CD14-positive monocyte (primary cell): ENCODE data around the gene ZDHHC3. TPM values are rescaled to one million over a fixed set of nuclear protein-coding genes. Genes with fewer than 3 reads are reported as not detected.
A peak's percentile ranks its signal among the peaks of the same experiment; 100 is the strongest.

Experiments used
- DNase-seq, 3 donors: peaks; one replicate each; pipeline ENCODE4 v3.0.0-alpha.2; 2011 to 2022
- H2AFZ ChIP-seq: 2 replicates; pipeline ENCODE4 v1.6.0; 2012; ENCODE audit warnings: mild to moderate bottlenecking, low read depth, low read length, inconsistent platforms; ENCODE audit not compliant: insufficient read depth, poor library complexity, severe bottlenecking
- H3K27ac ChIP-seq, 2 donors: 1 replicate in 1 of 2; 2 replicates in 1 of 2; pipeline ENCODE4 v1.5.1; 2012 to 2013; ENCODE audit warnings: low read length in 2 of 2, control low read depth in 1 of 2, inconsistent platforms in 1 of 2, low read depth in 1 of 2, mild to moderate bottlenecking in 1 of 2
- H3K27me3 ChIP-seq, 2 donors: one replicate each; pipeline versions ENCODE4 v1.6.0 to v1.6.1; 2011 to 2013; ENCODE audit warnings: low read length in 2 of 2; ENCODE audit not compliant: control insufficient read depth in 2 of 2, insufficient read depth in 2 of 2
- H3K36me3 ChIP-seq, 2 donors: replicated peaks in 1 of 2; 1 replicate in 1 of 2; 2 replicates in 1 of 2; pipeline versions ENCODE4 v1.5.1 to v1.6.1; 2012 to 2013; ENCODE audit warnings: low read length in 2 of 2, control low read depth in 1 of 2, inconsistent platforms in 1 of 2, mild to moderate bottlenecking in 1 of 2; ENCODE audit not compliant: insufficient read depth in 2 of 2, control insufficient read depth in 1 of 2
- H3K4me1 ChIP-seq, 2 donors: 1 replicate in 1 of 2; 2 replicates in 1 of 2; pipeline versions ENCODE4 v1.5.1 to v1.6.1; 2012 to 2013; ENCODE audit warnings: low read length in 2 of 2, control low read depth in 1 of 2, inconsistent platforms in 1 of 2, mild to moderate bottlenecking in 1 of 2, moderate library complexity in 1 of 2; ENCODE audit not compliant: insufficient read depth in 2 of 2, control insufficient read depth in 1 of 2
- H3K4me2 ChIP-seq: replicated peaks from 2 replicates; pipeline ENCODE3; 2012; ENCODE audit warnings: low read length, moderate library complexity, mild to moderate bottlenecking; ENCODE audit not compliant: poor library complexity, severe bottlenecking; ENCODE audit errors: extremely low read depth
- H3K4me3 ChIP-seq, 3 experiments: fragments of 200-600 bp in 1 of 3; sonication (generic) in 1 of 3; replicated peaks in 1 of 3; 1 replicate in 2 of 3; 2 replicates in 1 of 3; pipeline ENCODE4 v1.5.1; 2011 to 2013; ENCODE audit warnings: low read length in 3 of 3, mild to moderate bottlenecking in 3 of 3, control low read depth in 2 of 3, low read depth in 2 of 3, inconsistent platforms in 1 of 3, moderate library complexity in 1 of 3
- H3K79me2 ChIP-seq: 2 replicates; pipeline ENCODE4 v1.6.0; 2012; ENCODE audit warnings: mild to moderate bottlenecking, control low read depth, inconsistent platforms, low read length, moderate library complexity; ENCODE audit not compliant: insufficient read depth
- H3K9ac ChIP-seq: 2 replicates; pipeline ENCODE4 v1.6.0; 2017; ENCODE audit warnings: low read length, mild to moderate bottlenecking; ENCODE audit not compliant: insufficient read depth, poor library complexity, severe bottlenecking
- H3K9me3 ChIP-seq, 2 donors: replicated peaks in 1 of 2; 1 replicate in 1 of 2; 2 replicates in 1 of 2; pipeline versions ENCODE4 v1.5.1 to v1.6.1; 2012 to 2013; ENCODE audit warnings: low read length in 2 of 2, control low read depth in 1 of 2; ENCODE audit not compliant: control insufficient read depth in 1 of 2, insufficient read depth in 1 of 2
- H4K20me1 ChIP-seq: 2 replicates; pipeline ENCODE4 v1.6.0; 2012; ENCODE audit warnings: mild to moderate bottlenecking, low read length, control low read depth, moderate library complexity; ENCODE audit not compliant: insufficient read depth
- H3K27ac Mint-ChIP-seq, 7 donors: one replicate each; pipeline ENCODE4 v1.8.0; 2020; ENCODE audit warnings: mild to moderate bottlenecking in 7 of 7, mixed read lengths in 7 of 7, moderate library complexity in 6 of 7, inconsistent platforms in 2 of 7
- H3K27me3 Mint-ChIP-seq, 3 donors: one replicate each; pipeline ENCODE4 v1.8.0; 2021 to 2022; ENCODE audit warnings: low read depth in 3 of 3, mild to moderate bottlenecking in 3 of 3, mixed read lengths in 3 of 3, moderate library complexity in 3 of 3, inconsistent platforms in 1 of 3
- H3K36me3 Mint-ChIP-seq, 2 donors: one replicate each; pipeline ENCODE4 v1.8.0; 2020; ENCODE audit warnings: mixed read lengths in 2 of 2, inconsistent platforms in 1 of 2, mild to moderate bottlenecking in 1 of 2
- H3K4me1 Mint-ChIP-seq: one replicate; pipeline ENCODE4 v1.8.0; 2020; ENCODE audit warnings: mild to moderate bottlenecking, mixed read lengths
- H3K4me3 Mint-ChIP-seq, 2 donors: one replicate each; pipeline ENCODE4 v1.8.0; 2020; ENCODE audit warnings: mild to moderate bottlenecking in 2 of 2, mixed read lengths in 2 of 2, moderate library complexity in 1 of 2
- H3K9me3 Mint-ChIP-seq, 7 donors: one replicate each; pipeline ENCODE4 v1.8.0; 2020 to 2022; ENCODE audit warnings: mixed read lengths in 7 of 7, mild to moderate bottlenecking in 6 of 7, moderate library complexity in 6 of 7, inconsistent platforms in 2 of 7
- CTCF ChIP-seq: fragments of 200-600 bp; IDR thresholded peaks from one replicate; pipeline ENCODE4 v1.8.0; 2022; ENCODE audit warnings: antibody characterized with exemption, mild to moderate bottlenecking
- WGBS: methylation state at CpG from one replicate; pipeline ENCODE4 v1.1.5; 2013; ENCODE audit warnings: missing lambda C conversion rate; ENCODE audit not compliant: insufficient coverage; 5-methylcytosine and 5-hydroxymethylcytosine counted together
- intact Hi-C, 2 donors: fragments of 100-400 bp; cut with micrococcal nuclease; formaldehyde crosslinking; loops; one replicate each; pipeline versions ENCODE4 v1.15.0 to v1.15.1; 2023
- polyA minus RNA-seq: library from RNA; depleted of rRNA, polyadenylated mRNA; stranded (reverse); fragments of >200 nt; gene quantifications from 2 replicates; pipeline ENCODE4 v1.2.3, GENCODE V29; 2012
- polyA plus RNA-seq, 3 donors: library from polyadenylated mRNA; depleted of rRNA in 1 of 3; unstranded in 2 of 3; stranded (reverse) in 1 of 3; fragments of 300-500 nt in 2 of 3; fragments of >200 nt in 1 of 3; fragmentation: Illumina TruSeq in 2 of 3; gene quantifications; 1 replicate in 2 of 3; 2 replicates in 1 of 3; pipeline ENCODE4 v1.2.3, GENCODE V29; 2012 to 2021
- total RNA-seq, 12 experiments: library from RNA in 1 of 12; stranded (reverse) in 1 of 12; fragments of 120-200 nt in 1 of 12; gene quantifications; one replicate each; pipeline ENCODE4 v1.2.4 and lab custom pipeline; 2013 to 2026; ENCODE audit warnings: mixed read lengths in 6 of 12, inconsistent platforms in 1 of 12

Gene ZDHHC3
- 70.4 TPM for total RNA-seq (2013)
- polyA plus RNA-seq = 10 to 100 TPM; 52.1 to 72.6 (median 61.3) TPM
- polyA minus RNA-seq = 76.2 and 102 TPM in 2 replicates
- 21.5 to 87.5 (median 65.3) reads per million in 11 experiments for total RNA-seq (lab: John Stamatoyannopoulos, UW)

- H3K36me3 ChIP-seq = no peaks in the 10 kb centered on the region
- TF ChIP-seq CTCF = no peak
- H3K27ac ChIP-seq = peak within 1 kb of the TSS; percentile 68 to 95
- peak within 1 kb of the TSS; percentile 99 for H3K4me2 ChIP-seq
- H3K4me3 Mint-ChIP-seq = peak within 1 kb of the TSS; percentile 95 to 97
- peak within 1 kb of the TSS; percentile 86 for H2AFZ ChIP-seq
- peaks cover 0 to 3% (median 0%) of the 10 kb centered on the region in 3 donors for H3K27me3 Mint-ChIP-seq
- H3K27ac Mint-ChIP-seq = peak within 1 kb of the TSS; percentile 92 to 98 (median 95)
- H3K4me3 ChIP-seq = peak within 1 kb of the TSS; percentile 78 to 91 (median 84)
- intact Hi-C loops = no loop called here
- peaks cover 20 to 27% of the 10 kb centered on the region in 2 donors for H3K4me1 ChIP-seq
- H4K20me1 ChIP-seq = peaks cover 20% of the 10 kb centered on the region
- no peaks in the 10 kb centered on the region for H3K27me3 ChIP-seq
- H3K4me1 Mint-ChIP-seq = peaks cover 52% of the 10 kb centered on the region
- H3K79me2 ChIP-seq = peaks cover 99% of the 10 kb centered on the region
- under 1% methylated on average over 76 of the region's 82 CpGs for WGBS
- peak; percentile 77 to 91 (median 87) for DNase-seq
- H3K9me3 ChIP-seq = no peaks in the 10 kb centered on the region
- peak within 1 kb of the TSS; percentile 86 for H3K9ac ChIP-seq
- no peaks in the 10 kb centered on the region for H3K9me3 Mint-ChIP-seq
- peaks cover 3 to 16% of the 10 kb centered on the region in 2 donors for H3K36me3 Mint-ChIP-seq
Observed at GRCh38 chr3:44976002-44976815, at the start of gene ZDHHC3, which contains the start of gene EXOSC7. ZDHHC3 (minus strand) TSS chr3:44976174; CDS start chr3:44959436, 16,738 bp downstream. EXOSC7 (plus strand) TSS chr3:44976244; CDS start chr3:44976278, 34 bp downstream.

GRCh38 chr3:45024542-45025255 lies 48.7 kb upstream of the ZDHHC3 start:
- H3K27me3 Mint-ChIP-seq = peaks cover 4 to 16% (median 9%) of the 10 kb centered on the region in 3 donors
- Histone ChIP-seq H4K20me1 (no peaks in the 10 kb centered on the region), H3K27me3 (no peaks in the 10 kb centered on the region), H3K4me1 (peaks cover 11 to 20% of the 10 kb centered on the region in 2 donors), H3K79me2 (no peaks in the 10 kb centered on the region), H3K9me3 (no peaks in the 10 kb centered on the region), H3K36me3 (no peaks in the 10 kb centered on the region), H3K4me2 (peak overlapping the region; percentile 30), H2AFZ (peak overlapping the region; percentile 15), H3K9ac (no peak overlapping the region), H3K4me3 (no peak overlapping the region), H3K27ac (peak overlapping the region in 1 of 2 donors; percentile 21)
- peak overlapping the region in 1 of 2 donors; percentile 4 for H3K4me3 Mint-ChIP-seq
- H3K4me1 Mint-ChIP-seq = peaks cover 21% of the 10 kb centered on the region
- TF ChIP-seq CTCF = no peak
- peak overlapping the region in 3 of 7 donors; percentile 4 to 74 (median 63) for H3K27ac Mint-ChIP-seq
- H3K36me3 Mint-ChIP-seq = peaks cover 0 to 2% of the 10 kb centered on the region in 2 donors
- WGBS = 33% methylated on average over 3 of the region's 6 CpGs
- no peaks in the 10 kb centered on the region for H3K9me3 Mint-ChIP-seq
- intact Hi-C loops = no loop called here
- DNase-seq = peak; percentile 27 to 42 (median 28)
